HG03460 (cell line): ENCODE data around the gene LY9.
"Not testable (repeated sequence)": the region's sequence is repeated elsewhere in the genome, so short reads cannot be mapped to it uniquely, and the experiment has no call there.

ENCODE experiments used
- ATAC-seq: cut with Tn5 transposase; IDR thresholded peaks from one replicate; pipeline ENCODE4 v1.9.1; 2021; ENCODE audit not compliant: unreplicated experiment

LY9 gene

DNA sequence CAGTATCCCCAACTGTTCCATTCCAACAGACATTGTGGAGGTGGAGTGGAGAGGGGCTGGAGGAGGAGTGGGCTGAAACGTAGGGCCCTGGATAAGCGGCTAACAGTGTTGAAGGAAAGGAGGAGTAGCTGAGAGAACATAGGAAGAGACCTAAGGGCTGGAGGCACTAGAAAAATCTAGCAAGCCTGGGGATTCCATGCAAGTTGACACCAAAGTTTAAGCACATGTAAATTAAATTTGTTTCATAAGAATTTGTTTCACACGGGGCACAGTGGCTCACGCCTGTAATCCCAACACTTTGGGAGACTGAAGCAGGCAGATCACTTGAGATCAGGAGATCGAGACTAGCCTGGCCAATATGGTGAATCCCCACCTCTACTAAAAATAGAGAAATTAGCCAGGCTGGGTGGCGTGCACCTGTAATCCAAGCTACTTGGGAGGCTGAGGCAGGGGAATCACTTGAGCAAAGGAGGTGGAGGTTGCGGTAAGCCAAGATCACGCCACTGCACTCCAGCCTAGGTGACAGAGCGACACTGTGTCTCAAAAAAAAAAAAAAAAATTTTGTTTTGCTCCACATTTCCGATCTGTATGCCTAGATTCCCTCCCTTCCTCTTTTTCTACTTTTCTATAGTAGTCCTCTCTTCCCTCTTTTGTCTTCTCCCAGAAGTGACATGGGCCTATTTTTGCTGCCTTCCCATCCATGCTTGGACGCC is 67.2 kb downstream of the LY9 start:
- ATAC-seq: no peak

DNA sequence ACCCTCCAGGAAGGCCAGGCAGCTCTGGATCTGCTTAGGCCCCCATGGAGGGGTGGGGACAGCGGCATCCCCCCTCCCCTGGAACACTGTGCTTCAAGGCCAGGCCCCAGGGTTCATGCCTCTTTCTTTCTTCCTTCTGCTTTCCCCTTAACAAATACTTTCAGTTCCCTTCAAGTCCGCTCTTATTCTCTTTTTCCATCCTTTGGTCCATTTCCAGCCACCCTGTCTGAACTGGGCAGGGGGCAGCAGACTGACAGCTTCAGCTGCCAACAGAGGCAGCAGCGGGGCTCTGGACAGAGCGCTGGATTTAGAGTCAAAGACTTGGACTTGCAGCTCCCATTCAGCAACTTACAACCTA is 67.8 kb downstream of the LY9 start:
- ATAC-seq: no peak

GRCh38 chr1:160864173-160864572 is 68.2 kb downstream of the LY9 start:
- no peak for ATAC-seq

DNA sequence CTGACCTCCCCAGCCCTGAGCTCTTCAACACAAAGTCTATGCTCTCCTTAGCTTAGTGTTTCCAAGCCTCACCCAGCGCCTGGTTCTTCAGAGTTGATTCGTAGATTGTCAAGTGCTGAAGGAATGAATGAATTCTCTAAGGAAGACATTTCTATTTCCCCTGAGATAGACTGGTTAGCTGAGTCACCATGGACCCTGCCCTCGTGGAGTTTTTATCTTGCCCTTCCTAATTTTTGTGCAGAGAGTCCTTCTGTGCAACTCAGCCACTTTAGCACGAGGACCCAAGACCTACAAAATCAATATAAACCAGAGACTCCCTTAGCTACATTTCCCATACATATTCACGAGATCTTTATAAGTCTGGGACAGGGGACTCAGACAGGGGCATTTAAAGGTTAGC is 69.4 kb downstream of the LY9 start:
- ATAC-seq: no peak

DNA sequence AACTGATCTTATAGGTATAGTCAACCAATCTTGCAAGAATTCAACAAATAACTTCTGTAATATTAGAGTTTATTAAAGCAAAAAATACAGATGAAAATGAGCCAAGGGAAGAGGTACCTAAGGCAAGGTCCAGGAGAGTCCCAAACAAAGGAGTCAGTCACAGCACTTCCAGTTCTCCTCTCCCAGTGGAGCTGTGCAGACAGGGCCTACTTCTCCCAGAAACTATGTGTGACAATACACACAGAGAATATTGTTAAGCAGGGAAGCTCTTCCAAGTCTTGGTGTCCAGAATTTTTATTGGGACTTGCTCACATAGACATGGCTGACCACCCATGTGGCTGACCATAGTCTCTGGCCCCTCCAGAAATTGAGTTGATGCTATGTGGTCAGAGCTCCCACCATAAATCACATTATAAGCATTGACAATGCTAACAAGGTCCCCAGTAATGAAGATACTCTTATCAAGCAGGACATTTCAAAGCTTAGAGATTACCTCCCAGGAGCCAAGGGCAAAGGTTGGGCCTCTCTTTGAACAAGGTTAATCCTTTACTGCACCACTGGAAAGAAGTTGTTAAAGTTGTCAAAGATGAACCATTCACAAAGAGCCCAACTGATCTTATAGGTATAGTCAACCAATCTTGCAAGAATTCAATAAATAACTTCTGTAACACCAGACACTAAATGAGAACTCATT is 70.2 kb downstream of the LY9 start:
- ATAC-seq: no peak

- ATAC-seq: no peak
These were observed 70.8 kb downstream of the LY9 start for GRCh38 chr1:160866695-160867260.

DNA sequence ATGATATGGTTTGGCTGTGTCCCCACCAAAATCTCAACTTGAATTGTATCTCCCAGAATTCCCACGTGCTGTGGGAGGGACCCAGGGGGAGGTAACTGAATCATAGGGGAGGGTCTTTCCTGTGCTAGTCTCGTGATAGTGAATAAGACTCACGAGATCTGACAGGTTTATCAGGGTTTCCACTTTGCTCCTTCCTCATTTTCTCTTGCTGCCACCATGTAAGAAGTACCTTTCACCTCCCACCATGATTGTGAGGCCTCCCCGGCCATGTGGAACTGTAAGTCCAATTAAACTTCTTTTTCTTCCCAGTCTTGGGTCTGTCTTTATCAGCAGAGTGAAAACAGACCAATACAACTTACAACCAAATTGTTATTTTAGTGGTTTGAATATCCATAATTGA is 71.7 kb downstream of the LY9 start:
- not testable (repeated sequence) for ATAC-seq

DNA sequence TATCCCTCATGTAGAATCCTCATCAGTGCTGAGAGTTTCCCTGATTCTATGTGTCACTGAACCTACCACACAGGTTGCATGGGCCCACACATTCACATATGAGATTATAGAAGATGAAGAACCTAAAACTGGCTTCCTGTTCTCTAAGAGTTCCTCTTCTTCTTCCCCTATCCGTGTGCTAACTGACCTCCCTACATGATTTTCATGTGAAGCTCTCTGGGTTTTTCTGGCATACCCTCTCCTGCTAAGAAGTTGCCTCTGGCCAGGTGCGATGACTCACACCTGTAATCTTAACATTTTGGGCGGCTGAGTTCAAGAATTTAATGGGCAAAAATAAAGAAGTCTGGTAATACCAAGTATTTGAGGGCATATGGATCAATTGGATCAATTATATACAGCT is 72.2 kb downstream of the LY9 start:
- no peak for ATAC-seq

DNA sequence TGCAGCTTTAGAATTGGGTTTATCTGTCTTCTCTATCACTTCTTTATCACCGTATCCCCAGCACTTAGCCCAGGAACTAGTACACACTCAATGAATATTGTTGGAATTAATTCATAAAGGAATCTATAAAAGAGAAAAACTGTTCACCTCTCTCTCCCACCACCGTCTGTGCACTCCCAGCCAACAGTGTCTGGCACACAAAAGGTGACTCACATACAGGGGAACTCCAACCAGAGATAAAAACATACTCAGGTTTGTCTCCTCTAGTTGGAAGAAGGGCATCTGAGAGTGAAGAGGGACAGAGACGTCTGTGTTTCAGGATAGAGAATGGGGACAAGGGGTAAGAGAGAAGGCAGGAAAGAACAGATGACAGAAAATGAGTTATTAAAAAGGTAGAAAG is 79.0 kb downstream of the LY9 start:
- no peak for ATAC-seq

GRCh38 chr1:160875591-160875990 is 79.6 kb downstream of the LY9 start:
- not testable (repeated sequence) for ATAC-seq

GRCh38 chr1:160876311-160876710 is 80.3 kb downstream of the LY9 start:
- ATAC-seq: no peak

GRCh38 chr1:160877221-160877620 is 81.2 kb downstream of the LY9 start:
- ATAC-seq: no peak
